Measurements from ENCODE around the gene NBPF3. TPM values are rescaled to one million over a fixed set of nuclear protein-coding genes. Genes with fewer than 3 reads are reported as not detected.

Gene NBPF3
- total RNA-seq, 1 donor = 24.6 TPM

DNA sequence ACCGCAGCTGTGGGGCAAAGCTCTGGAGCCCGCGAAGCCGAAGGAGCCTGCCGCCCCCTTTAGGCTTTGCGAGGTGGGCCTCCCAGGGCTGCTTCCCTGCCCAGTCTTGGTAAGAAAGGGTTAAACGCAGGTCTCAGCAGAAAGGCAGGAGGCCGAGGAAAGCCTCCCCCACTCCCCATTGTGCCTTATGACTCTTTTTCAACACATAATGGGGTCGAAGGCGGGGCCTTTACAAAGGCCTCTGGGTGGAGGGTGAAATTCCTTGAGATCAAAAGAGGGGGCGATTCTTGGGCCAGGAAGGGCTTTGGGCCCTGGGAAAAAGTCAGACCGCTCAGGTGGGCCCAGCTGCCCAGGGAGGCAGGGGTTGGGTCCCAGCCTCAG, 70.2 kb downstream of the NBPF3 start:
- H3K9me3 ChIP-seq (ENCODE audit: low read depth, low read length) = no peaks in the 10 kb centered on the region
- peak; percentile 90 for DNase-seq (ENCODE audit: insufficient read length, low spot score, missing footprints)
- peaks cover 34% of the 10 kb centered on the region for H3K27me3 ChIP-seq (ENCODE audit: insufficient read depth, low read length)
- peaks cover 41% of the 10 kb centered on the region for H3K4me1 ChIP-seq (ENCODE audit: insufficient read depth, low read length)
- H3K4me3 ChIP-seq (ENCODE audit: insufficient read depth, low read length) = peak overlapping the region; percentile 74
- no peaks in the 10 kb centered on the region for H3K36me3 ChIP-seq (ENCODE audit: insufficient read depth, low read length)
- H3K4me2 ChIP-seq (ENCODE audit: insufficient read depth, low read length) = peak overlapping the region; percentile 69
- no peak overlapping the region for H2AFZ ChIP-seq (ENCODE audit: low read length)
- no peaks in the 10 kb centered on the region for H4K20me1 ChIP-seq (ENCODE audit: insufficient read depth, low read length)
- no peaks in the 10 kb centered on the region for H3K79me2 ChIP-seq (ENCODE audit: insufficient read depth, low read length)
- TF ChIP-seq, protein P1, sequence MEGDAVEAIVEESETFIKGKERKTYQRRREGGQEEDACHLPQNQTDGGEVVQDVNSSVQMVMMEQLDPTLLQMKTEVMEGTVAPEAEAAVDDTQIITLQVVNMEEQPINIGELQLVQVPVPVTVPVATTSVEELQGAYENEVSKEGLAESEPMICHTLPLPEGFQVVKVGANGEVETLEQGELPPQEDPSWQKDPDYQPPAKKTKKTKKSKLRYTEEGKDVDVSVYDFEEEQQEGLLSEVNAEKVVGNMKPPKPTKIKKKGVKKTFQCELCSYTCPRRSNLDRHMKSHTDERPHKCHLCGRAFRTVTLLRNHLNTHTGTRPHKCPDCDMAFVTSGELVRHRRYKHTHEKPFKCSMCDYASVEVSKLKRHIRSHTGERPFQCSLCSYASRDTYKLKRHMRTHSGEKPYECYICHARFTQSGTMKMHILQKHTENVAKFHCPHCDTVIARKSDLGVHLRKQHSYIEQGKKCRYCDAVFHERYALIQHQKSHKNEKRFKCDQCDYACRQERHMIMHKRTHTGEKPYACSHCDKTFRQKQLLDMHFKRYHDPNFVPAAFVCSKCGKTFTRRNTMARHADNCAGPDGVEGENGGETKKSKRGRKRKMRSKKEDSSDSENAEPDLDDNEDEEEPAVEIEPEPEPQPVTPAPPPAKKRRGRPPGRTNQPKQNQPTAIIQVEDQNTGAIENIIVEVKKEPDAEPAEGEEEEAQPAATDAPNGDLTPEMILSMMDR (IDR thresholded peaks at IDR 0.05; ENCODE audit: extremely low read depth, low read depth, low read length) = no peak
- H3K27ac ChIP-seq (ENCODE audit: low read depth, low read length) = peak overlapping the region; percentile 30

DNA sequence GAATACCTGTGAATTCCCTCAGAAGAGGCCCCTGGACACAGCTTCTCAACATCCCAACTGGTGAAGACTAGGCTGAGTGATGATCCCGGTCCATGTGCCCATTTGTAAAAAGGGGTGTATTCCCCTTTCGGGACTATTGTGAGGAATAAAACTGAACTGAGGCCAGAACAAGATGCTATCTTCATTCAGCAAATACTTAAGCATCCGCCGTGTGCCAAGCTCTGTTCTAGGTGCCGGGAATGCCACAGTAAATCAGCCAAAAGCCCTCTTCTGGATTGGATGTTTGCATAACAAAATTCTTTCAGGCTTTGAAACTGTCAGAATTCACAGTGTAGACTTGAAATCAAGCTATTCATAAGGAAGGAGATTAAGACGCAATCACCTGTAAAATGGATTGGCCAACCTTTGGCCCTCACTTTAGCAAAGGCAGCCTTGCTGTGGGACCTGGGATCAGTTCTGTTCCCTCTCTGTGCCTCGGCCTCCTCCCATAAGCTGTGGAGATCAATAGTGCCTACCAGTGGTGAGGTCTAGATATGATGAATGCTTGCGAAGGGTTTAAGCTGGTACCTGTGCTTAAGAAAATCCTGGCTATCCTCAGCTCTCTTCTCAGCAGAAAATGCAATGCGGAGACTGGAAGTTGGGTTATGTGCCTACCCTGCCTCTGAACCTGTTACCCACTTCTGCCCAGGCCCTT, 71.1 kb downstream of the NBPF3 start:
- Histone ChIP-seq H3K4me3 (ENCODE audit: insufficient read depth, low read length) (no peak overlapping the region), H3K79me2 (ENCODE audit: insufficient read depth, low read length) (no peaks in the 10 kb centered on the region), H3K4me2 (ENCODE audit: insufficient read depth, low read length) (peak overlapping the region; percentile 69), H4K20me1 (ENCODE audit: insufficient read depth, low read length) (no peaks in the 10 kb centered on the region), H3K9me3 (ENCODE audit: low read depth, low read length) (no peaks in the 10 kb centered on the region), H3K27me3 (ENCODE audit: insufficient read depth, low read length) (peaks cover 34% of the 10 kb centered on the region), H3K4me1 (ENCODE audit: insufficient read depth, low read length) (peaks cover 41% of the 10 kb centered on the region), H2AFZ (ENCODE audit: low read length) (no peak overlapping the region), H3K36me3 (ENCODE audit: insufficient read depth, low read length) (no peaks in the 10 kb centered on the region), H3K27ac (ENCODE audit: low read depth, low read length) (peak overlapping the region; percentile 84)
- DNase-seq (ENCODE audit: insufficient read length, low spot score, missing footprints) = no peak
- TF ChIP-seq, protein P1 (IDR thresholded peaks at IDR 0.05; ENCODE audit: extremely low read depth, low read depth, low read length) = peak; percentile 24

DNA sequence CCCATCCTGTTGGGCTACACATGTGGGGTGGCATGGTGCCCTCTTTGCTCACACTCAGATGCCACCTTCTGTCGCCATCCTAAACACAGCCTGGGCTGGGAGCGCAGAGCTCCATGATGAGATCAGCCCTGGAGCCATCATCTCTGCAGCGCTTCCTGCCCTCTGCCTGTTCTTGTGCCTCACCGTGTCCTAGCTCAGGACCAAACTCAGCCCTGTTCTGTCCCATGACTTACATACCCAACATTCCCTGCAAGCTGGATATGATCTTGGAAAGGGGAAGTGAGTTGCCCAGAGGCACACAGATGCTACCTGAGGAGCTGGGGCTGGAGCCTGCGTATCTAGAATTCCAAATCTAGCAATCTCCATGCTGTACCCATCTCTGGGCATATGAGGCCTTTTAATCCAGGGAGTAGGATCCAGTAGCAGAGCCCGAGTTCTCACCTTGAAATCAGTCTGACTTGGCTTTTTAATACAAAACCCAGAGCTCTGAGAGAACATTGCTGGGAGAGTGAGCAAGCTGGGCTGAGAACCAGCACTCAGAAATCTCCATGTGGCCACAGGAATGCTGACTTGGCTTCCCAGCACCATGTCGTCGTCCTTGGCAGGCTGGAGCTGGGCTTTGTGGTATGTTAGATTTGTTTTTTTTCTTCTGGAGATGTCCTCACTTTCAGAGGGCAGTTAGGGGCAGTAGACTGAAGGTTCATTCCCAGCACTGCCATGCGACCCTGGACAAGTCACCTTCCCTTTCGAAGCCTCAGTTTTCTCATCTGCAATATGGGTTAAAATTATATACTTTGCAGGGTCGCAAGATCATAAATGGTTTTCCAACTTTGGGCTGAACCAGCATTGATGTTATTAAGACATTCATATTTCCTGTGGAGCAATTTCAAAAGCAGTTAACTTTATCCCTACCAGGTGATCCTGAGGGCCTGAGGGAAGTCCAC, 71.9 kb downstream of the NBPF3 start:
- H3K36me3 ChIP-seq (ENCODE audit: insufficient read depth, low read length) = no peaks in the 10 kb centered on the region

More for the DNA sequence above, 71.9 kb downstream of the NBPF3 start:
- Histone ChIP-seq H3K27ac (ENCODE audit: low read depth, low read length) (peak overlapping the region; percentile 84), H2AFZ (ENCODE audit: low read length) (no peak overlapping the region), H3K9me3 (ENCODE audit: low read depth, low read length) (no peaks in the 10 kb centered on the region), H3K79me2 (ENCODE audit: insufficient read depth, low read length) (no peaks in the 10 kb centered on the region), H3K27me3 (ENCODE audit: insufficient read depth, low read length) (peaks cover 33% of the 10 kb centered on the region), H3K4me2 (ENCODE audit: insufficient read depth, low read length) (peak overlapping the region; percentile 69), H3K4me1 (ENCODE audit: insufficient read depth, low read length) (peaks cover 41% of the 10 kb centered on the region), H4K20me1 (ENCODE audit: insufficient read depth, low read length) (no peaks in the 10 kb centered on the region), H3K4me3 (ENCODE audit: insufficient read depth, low read length) (peak overlapping the region; percentile 2)
- TF ChIP-seq, protein P1 (IDR thresholded peaks at IDR 0.05; ENCODE audit: extremely low read depth, low read depth, low read length) = no peak
- peak; percentile 98 for DNase-seq (ENCODE audit: insufficient read length, low spot score, missing footprints)

Data from osteoblast (primary cell).